SKM-1 treated with dmso at 0.1 percent for 144 hours (cell line): Measurements from ENCODE around the gene MYO1D.

ENCODE experiments used
- DNase-seq: peaks from one replicate; lab custom pipeline; 2025; ENCODE audit not compliant: unreplicated experiment; lab: John Stamatoyannopoulos, UW

The MYO1D gene

GRCh38 chr17:32493976-32494513 is 382.9 kb downstream of the MYO1D start:
- no peak for DNase-seq

DNA sequence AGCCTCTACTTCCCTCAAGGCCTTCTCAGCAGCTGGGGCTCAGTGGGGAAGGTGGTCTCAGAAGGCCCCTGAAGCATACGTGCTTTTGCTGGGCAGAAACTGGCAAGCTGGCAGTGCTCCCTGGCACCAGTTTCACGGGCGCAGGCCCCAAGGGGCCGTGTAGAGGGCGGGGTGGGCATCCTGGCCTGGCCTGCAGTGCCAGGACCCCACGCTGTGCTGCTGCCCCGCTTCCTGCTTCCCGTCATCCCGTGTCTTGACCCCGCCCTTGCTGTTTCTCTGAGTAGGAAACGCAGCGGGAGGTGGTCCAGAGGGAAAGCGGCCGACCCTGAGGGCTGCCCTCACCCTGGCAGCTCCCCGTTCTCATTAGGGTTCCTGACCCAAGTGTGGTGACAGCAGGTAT is 383.4 kb downstream of the MYO1D start:
- no peak for DNase-seq

GRCh38 chr17:32492648-32493289 is 384.2 kb downstream of the MYO1D start:
- peak; percentile 53 for DNase-seq

GRCh38 chr17:32492264-32492589 is 384.7 kb downstream of the MYO1D start:
- DNase-seq, result no peak

DNA sequence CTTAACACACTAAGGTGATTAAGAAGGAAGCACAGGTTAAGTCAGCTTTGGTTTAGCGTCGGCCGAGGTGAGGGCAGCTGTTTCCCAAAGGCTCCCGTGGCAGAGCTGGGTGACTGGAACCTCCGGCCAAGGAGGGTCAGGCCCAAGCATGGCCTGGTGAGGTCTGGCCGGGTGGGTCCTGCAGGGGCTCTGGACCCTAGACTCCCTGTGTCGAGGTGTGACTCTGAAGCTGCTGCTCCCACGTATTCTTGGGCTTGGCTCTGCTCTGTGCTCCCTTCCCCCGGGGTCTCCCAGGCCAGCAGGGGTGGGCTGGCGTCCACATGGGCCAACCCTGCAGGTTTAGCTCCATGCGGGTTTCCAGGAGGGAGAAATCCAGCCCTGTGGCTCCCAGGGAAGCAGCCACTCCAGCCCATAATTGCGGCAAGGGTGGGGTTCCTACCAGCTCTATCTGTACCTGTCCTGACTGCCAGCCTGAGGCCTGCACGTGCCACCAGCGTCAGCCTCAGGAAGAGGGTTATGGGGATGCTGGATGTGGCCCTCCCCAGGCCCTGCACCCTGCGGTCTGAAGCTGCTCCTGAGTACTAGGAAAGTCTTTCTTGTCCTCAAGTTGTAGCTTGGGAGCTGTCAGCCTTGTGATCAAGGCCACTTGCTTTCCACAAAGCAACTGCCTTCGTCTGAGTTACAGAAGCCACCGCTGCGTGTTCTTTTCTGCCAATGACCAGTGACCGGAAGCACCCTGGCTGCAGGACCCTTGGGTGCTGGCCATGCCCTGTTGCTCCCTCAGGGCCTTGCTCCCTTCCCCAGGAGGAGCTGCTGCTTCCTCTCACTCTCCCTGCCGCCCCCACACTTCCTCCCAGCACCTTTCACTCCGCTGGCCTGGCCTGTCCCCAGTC is 385.3 kb downstream of the MYO1D start:
- DNase-seq, result no peak

GRCh38 chr17:32490101-32490482 is 386.8 kb downstream of the MYO1D start:
- DNase-seq, result no peak

DNA sequence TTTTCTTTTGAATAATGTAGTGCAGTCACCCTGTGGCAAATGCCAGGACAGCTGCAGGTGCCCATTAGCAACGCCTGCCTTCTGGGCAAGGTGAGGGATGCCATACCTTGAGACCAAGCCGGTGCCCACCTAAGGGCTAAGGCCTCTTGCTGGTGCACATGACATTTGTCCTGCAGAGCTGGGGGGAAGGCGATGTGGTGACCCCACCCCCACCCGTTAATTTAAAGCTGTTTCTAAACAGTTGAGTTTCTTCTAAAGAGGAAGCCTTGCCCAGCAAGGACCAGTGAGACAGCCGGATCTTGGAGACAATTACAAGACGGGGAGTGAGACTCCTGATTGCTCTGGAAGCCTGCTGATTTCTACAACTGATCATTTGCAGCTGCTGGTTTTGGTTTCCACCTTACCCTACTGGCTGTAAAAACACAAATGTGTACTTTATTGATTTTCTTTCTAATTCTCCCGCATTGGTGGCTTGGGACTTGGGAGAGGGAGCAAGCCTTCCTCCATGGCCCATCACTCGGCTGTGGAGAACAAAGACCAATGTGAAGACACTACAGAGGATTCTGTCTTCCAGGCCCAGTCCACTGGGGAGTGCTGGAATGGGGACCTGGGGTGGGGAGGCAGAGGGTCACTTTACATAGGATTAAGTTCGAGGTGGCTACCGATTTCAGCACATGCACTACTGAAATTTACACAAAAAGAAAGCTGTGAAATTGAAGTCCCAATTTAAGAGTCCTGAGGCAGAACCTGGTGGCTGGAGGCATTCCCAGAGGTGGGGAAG is 387.4 kb downstream of the MYO1D start:
- DNase-seq, result no peak

DNA sequence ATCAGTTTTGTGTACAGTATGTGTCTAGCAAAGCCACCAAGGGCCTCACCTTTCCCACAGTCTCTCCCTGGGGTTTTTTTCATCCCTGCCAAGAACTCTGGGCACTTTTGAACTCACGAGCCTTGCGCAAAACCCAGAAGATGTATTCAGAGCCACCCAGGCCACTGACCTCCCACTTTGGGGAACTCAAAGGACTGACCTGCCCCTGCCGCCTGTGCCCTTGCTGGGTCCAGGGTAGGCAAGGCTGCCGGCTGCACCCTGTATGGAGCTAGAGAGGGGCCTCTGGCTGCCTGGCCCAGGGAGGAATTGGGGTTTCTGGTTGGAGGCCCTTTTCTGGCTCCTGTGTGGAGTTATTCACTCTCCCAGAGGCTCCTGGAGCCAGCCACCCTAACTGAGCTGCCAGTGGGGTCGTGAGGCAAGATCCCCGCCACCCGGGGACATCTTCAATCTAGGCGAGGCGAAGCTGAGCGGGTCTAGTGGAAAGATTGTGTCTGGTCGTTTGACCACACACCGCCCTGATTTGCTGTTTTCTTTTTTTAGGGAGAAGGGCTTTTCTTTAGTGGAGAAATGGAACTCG is 388.2 kb downstream of the MYO1D start:
- DNase-seq, result no peak

DNA sequence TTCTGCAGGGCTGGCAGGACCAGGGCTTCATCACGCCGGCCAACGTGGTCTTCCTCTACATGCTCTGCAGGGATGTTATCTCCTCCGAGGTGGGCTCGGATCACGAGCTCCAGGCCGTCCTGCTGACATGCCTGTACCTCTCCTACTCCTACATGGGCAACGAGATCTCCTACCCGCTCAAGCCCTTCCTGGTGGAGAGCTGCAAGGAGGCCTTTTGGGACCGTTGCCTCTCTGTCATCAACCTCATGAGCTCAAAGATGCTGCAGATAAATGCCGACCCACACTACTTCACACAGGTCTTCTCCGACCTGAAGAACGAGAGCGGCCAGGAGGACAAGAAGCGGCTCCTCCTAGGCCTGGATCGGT is 388.8 kb downstream of the MYO1D start:
- no peak for DNase-seq

DNA sequence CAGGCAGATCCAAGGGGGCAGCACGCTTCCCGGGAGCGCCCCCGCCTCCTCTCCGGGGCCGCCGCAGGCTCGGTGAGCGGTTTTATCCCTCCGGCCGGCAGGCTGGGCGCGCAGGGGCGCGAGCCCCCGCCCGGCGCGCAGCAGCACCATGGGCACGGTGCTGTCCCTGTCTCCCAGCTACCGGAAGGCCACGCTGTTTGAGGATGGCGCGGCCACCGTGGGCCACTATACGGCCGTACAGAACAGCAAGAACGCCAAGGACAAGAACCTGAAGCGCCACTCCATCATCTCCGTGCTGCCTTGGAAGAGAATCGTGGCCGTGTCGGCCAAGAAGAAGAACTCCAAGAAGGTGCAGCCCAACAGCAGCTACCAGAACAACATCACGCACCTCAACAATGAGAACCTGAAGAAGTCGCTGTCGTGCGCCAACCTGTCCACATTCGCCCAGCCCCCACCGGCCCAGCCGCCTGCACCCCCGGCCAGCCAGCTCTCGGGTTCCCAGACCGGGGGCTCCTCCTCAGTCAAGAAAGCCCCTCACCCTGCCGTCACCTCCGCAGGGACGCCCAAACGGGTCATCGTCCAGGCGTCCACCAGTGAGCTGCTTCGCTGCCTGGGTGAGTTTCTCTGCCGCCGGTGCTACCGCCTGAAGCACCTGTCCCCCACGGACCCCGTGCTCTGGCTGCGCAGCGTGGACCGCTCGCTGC is 389.3 kb downstream of the MYO1D start:
- no peak for DNase-seq

DNA sequence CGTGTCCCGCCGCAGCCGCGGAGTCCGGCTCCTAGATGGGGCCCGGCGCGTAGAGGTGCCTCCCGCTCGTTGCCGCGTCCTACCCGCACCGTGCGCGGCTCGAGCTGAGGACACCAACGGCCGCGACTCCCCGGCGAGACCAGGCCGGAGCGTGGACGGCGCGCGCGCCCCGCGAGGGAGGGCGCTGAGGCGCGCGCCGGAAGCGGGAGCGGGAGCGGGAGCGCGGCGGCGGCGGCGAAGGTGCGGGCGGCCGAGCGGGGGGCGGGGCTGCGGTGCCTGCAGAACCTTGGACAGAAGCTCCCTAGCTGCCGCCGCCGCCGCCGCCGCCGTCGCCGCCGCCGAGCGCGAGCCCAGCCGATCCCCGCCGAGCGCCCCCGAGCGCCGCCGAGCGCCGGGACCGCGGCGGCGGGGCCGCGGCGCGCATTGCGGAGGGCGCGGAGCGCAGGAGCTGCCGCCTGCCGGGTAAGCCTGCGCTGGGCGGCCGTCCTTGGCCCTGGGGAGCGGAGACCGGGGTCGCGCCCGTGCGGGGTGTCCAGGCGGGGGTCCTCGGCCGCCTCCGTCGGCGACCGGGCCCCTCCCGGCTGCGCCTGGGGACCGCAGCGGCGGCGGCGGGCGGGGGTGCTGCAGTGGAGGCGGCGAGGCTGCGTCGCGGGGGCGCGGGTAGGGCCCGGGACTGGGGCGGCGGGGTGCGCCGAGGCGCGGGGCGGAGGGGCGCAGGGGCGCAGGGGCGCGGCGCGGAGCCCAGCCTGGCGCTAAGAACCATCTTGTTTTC is 390.0 kb downstream of the MYO1D start, which contains the start of gene CDK5R1:
Gene CDK5R1, plus strand, starts transcription at position 293 of the 772 bp plus-strand sequence. CDS start 628 bp downstream, outside the sequence.
- DNase-seq, result peak; percentile 63

DNA sequence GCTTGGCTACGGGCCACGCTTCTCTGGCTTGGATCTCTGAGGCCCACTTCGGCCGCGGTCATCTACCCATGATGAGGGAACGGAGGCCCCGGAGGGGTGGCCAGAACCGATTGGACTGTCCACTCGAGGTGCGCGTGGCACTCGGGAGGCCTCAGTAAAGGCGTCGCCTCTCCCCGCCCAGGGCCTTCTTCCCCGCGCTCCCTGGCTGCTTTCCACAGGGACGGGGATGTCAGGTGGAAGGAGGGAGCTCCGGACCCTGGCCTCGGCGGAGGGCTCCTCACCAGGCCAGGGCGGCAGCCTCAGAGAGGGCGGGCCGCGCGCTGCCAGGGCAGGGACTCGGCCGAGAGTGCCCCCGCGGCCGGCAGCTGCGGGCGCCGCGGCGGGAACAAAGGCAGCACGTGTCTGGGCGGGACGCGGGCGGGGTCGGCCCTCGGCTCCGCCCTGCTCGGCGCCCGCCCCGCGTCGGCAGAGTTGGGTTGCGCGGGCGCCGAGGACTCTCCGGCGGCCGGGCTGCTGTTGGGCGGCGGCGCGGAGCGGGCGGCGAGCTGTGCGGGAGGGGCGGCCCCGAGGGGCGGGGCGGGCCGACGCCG is 390.7 kb downstream of the MYO1D start:
- peak; percentile 74 for DNase-seq

- DNase-seq, result no peak
These were observed 391.4 kb downstream of the MYO1D start for GRCh38 chr17:32485261-32486110.

DNA sequence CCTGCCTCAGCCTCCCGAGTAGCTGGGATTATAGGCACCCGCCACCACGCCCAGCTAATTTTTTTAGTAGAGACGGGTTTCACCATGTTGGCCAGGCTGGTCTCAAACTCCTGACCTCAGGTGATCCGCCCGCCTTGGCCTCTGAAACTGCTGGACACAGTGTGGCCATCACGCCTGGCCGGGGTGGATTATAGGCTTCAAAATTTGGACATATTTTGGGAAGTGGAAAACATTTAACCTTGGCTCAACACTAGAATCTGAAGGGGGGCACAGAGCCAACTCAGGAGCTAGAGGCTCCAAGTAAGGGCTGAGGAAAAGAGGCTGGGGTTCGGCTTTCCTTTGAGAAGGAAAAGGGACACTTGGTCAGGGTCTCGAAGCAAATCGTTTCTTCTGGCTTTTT is 392.3 kb downstream of the MYO1D start:
- no peak for DNase-seq

DNA sequence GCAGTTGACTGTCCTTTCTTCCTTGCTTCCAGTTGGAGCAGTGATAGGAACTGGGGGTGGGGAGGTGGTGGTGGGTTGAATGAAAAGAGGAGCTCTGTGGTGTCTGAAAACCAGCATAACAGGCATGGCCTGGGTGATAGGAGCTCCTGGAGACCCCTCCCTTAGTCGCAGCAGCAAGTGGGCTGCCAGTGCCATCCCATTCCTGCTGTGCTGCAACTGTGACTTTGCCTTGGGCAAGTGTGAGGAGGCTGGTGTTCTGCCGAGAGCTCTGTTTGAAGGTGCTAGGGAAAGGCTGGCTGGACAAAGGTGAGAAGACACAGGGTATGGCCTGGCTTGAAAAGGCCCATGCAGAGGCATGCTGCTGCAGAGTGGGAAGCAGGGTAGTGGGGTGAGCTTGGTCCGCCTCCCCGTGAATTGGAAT is 392.9 kb downstream of the MYO1D start:
- no peak for DNase-seq

DNA sequence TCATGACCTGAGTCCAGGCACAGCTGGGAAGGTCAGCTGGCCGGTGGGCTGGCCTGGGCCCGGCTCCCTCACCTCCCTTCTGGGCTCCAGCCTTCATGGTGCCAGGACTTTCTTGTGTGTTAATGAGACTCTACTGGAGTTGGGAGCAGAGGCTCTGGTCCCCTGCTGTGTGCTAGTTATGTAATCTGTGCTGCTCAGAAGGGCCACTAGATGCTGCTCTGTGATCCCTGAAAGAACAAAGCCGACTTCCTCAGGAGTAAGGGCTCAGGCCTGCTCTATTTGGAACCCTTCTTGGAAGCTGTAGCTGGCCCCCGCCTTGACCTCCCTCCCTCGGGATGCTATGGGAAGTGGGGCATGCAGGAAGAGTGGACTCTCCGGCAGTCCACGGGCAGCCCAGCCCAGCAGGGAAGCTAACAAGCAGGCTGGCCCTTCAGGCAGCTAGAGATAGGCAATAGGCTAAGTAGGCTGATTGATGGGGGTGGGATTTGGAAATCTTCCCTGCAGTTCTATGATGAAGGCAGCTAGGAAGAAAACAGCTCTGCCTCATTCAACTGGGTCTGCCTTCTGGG is 393.4 kb downstream of the MYO1D start:
- peak; percentile 52 for DNase-seq

- DNase-seq, result no peak
These were observed 394.2 kb downstream of the MYO1D start for GRCh38 chr17:32482568-32483320.
